ENCODE results near the gene MTA2. TPM values are rescaled to one million over a fixed set of nuclear protein-coding genes. Genes with fewer than 3 reads are reported as not detected.

Gene MTA2
- total RNA-seq, 1 donor from 2014 or later: 26.3 TPM

DNA sequence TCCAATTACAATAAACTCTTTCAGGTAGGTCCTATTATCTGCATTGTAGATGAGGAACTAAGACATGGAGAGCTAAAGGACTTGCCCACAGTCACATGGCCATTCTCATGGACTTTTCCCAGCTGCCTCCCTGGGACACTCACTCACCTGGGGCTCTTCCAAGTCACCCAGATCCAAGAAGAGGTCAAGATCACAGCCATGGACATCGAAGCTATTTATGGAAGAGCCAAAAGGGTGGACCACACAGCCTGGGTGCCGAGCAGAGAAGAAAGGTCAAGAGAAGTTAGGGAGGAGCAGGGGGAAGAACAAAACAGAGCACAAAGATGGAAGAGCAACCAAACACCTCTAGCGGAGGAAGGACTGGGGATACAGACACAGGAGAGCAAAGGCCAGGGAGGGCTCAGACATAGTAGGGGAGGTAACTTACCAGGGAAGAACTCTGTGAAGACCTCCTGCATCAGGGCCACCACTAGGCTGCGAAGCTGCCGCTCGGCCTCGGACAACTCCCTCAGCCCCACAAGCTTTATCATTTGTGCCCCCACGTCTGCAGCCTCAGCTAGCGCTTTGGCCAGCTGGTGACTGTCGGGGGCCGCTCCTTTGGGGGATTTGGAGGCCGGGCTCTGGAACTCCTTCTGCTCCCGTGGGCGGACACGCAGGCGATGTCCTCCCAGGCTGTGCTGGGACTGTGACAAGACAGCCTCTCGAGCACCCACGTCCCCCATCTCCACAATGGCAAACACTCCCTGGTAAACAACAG, 20.5 kb downstream of the MTA2 start:
- H3K36me3 ChIP-seq: peaks cover 78% of the 10 kb centered on the region
- intact Hi-C loops (cut with micrococcal nuclease): no loop called here
- no peak for DNase-seq
- H3K4me3 ChIP-seq: no peak overlapping the region
- peaks cover 25% of the 10 kb centered on the region for H3K4me1 ChIP-seq
- no peaks in the 10 kb centered on the region for H3K27me3 ChIP-seq (ENCODE audit: low read depth)
- no peak overlapping the region for H3K27ac ChIP-seq (replicated peaks)
- H3K9me3 ChIP-seq (replicated peaks): no peaks in the 10 kb centered on the region
- TF ChIP-seq, protein P1, sequence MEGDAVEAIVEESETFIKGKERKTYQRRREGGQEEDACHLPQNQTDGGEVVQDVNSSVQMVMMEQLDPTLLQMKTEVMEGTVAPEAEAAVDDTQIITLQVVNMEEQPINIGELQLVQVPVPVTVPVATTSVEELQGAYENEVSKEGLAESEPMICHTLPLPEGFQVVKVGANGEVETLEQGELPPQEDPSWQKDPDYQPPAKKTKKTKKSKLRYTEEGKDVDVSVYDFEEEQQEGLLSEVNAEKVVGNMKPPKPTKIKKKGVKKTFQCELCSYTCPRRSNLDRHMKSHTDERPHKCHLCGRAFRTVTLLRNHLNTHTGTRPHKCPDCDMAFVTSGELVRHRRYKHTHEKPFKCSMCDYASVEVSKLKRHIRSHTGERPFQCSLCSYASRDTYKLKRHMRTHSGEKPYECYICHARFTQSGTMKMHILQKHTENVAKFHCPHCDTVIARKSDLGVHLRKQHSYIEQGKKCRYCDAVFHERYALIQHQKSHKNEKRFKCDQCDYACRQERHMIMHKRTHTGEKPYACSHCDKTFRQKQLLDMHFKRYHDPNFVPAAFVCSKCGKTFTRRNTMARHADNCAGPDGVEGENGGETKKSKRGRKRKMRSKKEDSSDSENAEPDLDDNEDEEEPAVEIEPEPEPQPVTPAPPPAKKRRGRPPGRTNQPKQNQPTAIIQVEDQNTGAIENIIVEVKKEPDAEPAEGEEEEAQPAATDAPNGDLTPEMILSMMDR (IDR thresholded peaks at IDR 0.05; ENCODE audit: borderline replicate concordance): no peak

DNA sequence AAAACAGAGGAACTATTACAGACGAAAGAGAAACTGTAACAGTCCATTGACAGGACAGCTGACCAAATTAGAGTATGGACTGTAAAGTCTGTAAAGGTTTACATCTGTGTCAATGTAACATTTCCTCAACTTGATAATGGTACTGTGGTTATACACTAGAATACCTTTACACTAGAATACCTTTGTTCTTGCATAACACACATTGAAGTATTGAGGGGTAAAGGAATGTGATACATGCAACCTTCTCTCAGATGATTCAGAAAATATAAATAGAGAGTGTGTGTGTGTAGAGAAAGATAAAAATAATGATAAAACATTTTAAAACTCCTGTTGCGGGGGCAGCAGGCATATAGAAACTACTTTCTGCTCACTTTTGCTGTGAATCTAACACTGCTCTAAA, 22.4 kb downstream of the MTA2 start:
- Histone ChIP-seq H3K27ac (replicated peaks) (no peak overlapping the region), H3K4me1 (peaks cover 44% of the 10 kb centered on the region), H3K4me3 (no peak overlapping the region), H3K9me3 (replicated peaks) (no peaks in the 10 kb centered on the region), H3K36me3 (peaks cover 61% of the 10 kb centered on the region), H3K27me3 (ENCODE audit: low read depth) (no peaks in the 10 kb centered on the region)
- intact Hi-C loops (cut with micrococcal nuclease): no loop called here
- TF ChIP-seq, protein P1 (IDR thresholded peaks at IDR 0.05; ENCODE audit: borderline replicate concordance): no peak
- DNase-seq: no peak

DNA sequence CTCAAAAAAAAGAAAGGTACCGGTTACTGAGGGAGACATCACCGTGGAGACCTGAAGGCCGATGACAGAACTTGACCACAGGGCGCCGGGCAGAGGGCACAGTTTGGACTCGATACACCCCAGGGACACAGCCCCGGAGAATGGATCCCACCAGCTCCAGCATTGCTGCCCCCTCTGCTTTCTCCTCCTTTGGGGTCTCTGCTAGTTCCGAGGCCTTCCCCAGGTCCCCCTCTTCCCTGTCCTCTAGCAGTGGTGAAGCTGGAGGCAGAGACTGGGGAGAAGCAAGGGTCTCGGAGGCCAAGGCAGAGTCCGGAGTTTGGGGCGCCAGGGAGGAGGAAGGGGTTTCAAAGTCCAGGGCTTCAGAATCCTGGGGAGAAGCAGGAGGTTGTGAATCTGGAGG, 23.1 kb downstream of the MTA2 start:
- H3K4me3 ChIP-seq: no peak overlapping the region
- DNase-seq: no peak
- H3K27me3 ChIP-seq (ENCODE audit: low read depth): no peaks in the 10 kb centered on the region
- TF ChIP-seq, protein P1 (IDR thresholded peaks at IDR 0.05; ENCODE audit: borderline replicate concordance): no peak
- H3K27ac ChIP-seq (replicated peaks): peak overlapping the region; percentile 94
- H3K4me1 ChIP-seq: peaks cover 46% of the 10 kb centered on the region
- peaks cover 57% of the 10 kb centered on the region for H3K36me3 ChIP-seq
- intact Hi-C loops (cut with micrococcal nuclease): no loop called here
- H3K9me3 ChIP-seq (replicated peaks): no peaks in the 10 kb centered on the region

DNA sequence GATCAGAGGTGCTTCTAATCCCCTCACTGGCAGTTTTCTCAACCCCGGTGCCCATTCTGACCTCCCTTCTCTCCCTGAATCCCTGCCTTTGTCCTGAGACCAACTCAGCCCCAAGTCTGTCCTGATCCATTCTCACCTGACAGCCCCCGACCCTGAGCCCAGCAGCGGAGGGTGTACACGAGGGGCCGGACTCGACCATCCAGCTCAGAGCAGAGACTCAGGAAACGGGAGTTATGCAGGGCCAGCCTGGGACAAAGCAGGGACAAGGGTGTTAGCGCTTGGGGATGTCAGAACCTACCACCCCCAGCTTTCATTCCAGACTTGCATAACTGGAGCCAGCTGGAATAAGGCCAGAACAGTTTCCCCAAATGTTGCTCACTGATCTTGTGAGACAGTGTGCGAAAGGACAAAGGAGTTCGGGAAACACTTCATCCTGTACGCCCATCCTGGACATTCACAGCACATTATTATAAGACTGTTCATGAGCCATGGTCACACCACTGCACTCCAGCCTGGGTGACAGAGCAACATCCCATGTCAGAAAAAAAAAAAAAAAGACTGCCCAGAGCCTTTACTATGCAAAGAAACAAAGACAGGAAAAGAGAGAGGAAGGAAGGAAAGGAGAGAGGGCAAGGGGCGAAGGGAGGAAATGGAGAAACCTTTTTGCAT, 24.5 kb downstream of the MTA2 start:
- H3K27ac ChIP-seq (replicated peaks): peak overlapping the region; percentile 94
- intact Hi-C loops (cut with micrococcal nuclease): no loop called here
- DNase-seq: no peak
- H3K9me3 ChIP-seq (replicated peaks): no peaks in the 10 kb centered on the region
- TF ChIP-seq, protein P1 (IDR thresholded peaks at IDR 0.05; ENCODE audit: borderline replicate concordance): no peak
- H3K36me3 ChIP-seq: peaks cover 56% of the 10 kb centered on the region
- peak overlapping the region; percentile 28 for H3K4me3 ChIP-seq
- peaks cover 59% of the 10 kb centered on the region for H3K4me1 ChIP-seq
- no peaks in the 10 kb centered on the region for H3K27me3 ChIP-seq (ENCODE audit: low read depth)

DNA sequence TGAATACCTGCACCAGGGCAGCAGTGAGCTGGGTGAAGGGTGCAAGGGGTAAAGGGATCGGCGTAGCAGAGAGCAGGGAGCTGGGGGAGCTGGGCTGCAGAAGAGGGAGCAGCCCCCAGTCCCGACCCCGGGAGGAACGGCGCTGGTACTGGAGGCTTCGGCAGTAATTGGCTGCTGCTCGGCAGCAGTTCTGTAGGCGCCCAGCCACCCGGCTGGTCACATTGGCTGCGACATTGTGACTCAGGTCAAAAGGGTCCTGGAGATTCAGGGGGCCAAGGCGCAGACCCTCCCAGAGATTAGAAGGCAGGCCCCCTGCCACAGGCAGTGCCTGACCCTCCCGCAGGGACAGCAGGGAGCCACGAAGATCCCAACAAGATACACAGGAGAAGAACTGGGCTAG, 25.8 kb downstream of the MTA2 start:
- no peaks in the 10 kb centered on the region for H3K27me3 ChIP-seq (ENCODE audit: low read depth)
- peaks cover 57% of the 10 kb centered on the region for H3K36me3 ChIP-seq
- peaks cover 65% of the 10 kb centered on the region for H3K4me1 ChIP-seq
- intact Hi-C loops (cut with micrococcal nuclease): no loop called here
- H3K4me3 ChIP-seq: peak overlapping the region; percentile 94
- DNase-seq: no peak
- H3K27ac ChIP-seq (replicated peaks): peak overlapping the region; percentile 94
- H3K9me3 ChIP-seq (replicated peaks): no peaks in the 10 kb centered on the region
- TF ChIP-seq, protein P1 (IDR thresholded peaks at IDR 0.05; ENCODE audit: borderline replicate concordance): no peak
